GM19463 (cell line): Measurements from ENCODE around the gene HTR4.
"Not testable (repeated sequence)": the region's sequence is repeated elsewhere in the genome, so short reads cannot be mapped to it uniquely, and the experiment has no call there.

Experiments used
- ATAC-seq: cut with Tn5 transposase; IDR thresholded peaks from one replicate; pipeline ENCODE4 v1.9.1; 2021; ENCODE audit warnings: mild to moderate bottlenecking, moderate library complexity; ENCODE audit not compliant: unreplicated experiment

The HTR4 gene

DNA sequence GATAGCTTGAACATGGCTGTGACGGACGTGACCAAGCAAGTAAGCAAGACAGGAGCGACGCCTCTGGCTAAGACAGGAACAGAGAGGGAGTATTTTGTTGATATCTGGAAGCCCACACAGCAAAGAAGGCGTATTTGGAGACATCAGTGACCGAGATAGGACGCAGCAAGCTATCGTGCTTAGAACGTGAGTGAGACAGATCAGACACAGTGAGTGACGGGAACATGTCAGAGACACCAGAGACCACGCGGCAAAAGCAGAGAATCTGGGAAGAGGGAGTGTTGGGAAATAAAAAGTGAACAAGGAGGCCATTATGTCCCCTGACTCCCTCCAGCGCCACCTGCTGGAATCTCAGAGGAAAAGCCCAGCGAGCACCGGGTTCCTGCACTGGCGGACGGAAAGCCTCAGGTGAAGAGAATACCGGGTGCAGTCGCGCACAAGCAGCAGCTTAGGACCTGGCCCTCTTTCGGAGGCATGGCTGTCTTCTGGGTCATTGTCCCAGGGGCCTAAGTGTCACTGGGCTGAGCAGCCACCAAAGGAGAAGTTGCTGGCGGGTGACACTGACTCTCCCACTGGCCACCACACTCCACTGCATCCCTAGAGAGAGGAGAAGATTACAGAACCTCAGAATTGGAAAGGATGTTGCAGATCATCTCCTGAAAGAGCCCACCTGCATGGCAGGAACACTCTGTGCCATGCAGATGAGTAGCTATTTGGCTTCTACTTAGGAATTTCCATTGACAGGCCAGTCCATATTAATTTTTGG, 171.4 kb downstream of the HTR4 start:
- peak; percentile 76 for ATAC-seq

DNA sequence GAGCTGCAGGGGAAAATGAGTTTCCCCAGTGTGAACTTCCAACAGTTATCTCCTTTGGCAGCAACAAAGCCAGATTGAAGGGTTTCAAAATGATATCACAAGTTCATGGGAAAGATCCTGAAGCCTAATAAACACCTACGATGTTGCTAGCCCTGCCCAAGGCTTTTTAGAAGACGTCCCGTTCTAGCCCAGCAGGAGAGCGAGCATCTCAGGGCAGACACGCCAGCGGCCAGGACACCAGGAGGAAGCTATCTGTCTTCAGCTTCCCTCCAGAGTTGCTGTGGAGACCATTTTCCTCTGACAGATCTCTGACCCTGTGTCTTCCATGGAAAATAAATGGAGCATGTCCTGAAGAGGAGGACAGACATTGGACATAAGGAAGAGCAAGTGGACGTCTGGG, 172.1 kb downstream of the HTR4 start:
- no peak for ATAC-seq

DNA sequence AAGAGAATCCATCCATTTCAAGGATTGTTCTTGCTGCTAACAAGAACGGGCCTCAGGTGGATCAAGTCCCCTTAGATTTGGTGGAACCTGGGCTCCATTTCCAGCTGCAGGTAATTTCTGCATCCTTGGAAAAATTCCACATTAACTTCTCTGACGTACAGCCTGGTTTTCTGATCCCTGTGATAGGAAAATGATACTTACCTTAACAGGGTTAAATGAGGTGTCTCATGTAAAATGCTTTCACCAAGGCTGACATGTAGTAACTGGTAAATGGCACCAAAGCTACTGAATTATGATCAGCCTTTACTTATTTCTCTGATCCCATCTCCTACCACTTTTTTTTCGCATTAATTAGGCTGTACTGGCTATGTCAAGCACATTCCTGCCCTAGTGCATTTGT, 176.9 kb downstream of the HTR4 start:
- ATAC-seq: no peak

DNA sequence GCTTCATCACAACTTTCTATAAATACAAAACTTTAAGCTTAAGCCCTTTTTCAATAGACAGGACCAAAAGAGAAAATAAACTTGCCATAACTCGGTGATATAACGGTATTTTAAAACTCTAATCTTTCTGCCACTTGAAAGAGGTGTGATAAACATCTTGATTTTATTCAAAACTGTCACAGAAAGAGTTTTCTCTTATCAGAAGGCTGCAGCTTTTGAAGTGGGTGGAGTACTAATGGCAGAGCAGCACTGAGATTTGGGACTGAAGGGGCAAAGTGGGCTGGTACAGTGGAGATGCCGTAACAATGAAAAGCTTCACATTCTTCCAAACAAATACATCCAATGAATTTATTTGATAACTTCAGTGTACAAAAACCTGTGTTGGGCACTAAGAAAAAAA, 178.0 kb downstream of the HTR4 start:
- no peak for ATAC-seq

DNA sequence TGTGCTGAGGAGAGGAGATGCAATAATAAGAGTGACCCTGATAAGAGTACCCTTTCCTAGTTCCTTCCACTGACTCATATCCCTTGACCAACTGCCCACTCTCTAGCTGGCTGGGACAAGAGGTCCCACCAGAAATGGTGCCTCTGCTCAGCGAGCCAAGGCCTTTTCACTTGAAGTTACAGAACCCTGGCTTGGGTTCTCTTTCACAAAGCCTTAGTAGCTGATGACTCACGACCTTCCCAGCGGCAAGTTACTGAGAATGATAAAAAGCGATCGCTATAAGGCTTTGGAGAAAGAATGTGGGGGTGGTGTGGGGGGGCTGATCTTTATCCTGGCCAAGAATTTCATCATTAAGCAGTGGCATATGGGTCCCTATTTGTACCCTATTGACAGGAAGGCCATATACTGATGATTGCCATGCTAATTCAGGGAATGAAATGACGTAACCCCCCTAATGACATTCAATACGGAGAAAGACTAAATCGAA, 180.3 kb downstream of the HTR4 start:
- ATAC-seq: no peak

DNA sequence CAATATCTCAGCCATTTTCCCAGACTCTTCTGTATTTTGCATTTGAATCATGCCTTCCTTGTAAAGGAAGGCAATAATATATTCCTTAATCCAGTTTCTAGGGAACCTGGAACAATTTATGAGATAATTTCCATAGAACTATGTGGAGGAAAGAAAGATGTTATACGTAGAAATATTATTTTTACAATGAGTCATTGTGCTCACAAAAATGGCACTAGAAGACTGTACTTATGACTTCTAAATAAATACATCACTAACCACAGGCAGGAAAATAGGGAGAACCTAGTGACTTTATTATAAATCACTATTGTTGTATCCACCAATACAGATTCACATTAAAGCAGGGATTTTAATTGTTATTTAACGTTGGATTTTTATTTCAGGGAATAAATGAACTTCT, 182.9 kb downstream of the HTR4 start:
- no peak for ATAC-seq

DNA sequence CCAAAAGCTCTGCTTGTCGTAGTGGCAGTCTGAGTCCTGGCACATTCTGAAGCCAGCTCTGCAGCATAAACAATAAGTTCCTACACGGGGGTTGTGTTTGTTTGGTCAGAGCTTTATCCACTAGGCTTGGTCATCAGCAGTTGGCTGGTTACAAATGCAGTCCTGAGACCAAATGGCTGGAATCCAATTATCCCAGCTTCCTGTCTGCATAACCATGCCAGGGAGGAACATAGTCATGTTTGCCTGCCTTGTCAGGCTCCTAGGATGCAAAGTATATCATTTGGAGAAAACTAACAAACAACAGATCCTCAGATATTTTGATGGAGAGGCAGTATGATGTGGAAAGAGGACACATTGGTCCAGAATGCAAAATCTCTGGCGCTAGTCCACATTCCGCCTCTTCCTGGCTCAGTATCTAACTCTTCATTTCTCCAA, 184.8 kb downstream of the HTR4 start:
- no peak for ATAC-seq

DNA sequence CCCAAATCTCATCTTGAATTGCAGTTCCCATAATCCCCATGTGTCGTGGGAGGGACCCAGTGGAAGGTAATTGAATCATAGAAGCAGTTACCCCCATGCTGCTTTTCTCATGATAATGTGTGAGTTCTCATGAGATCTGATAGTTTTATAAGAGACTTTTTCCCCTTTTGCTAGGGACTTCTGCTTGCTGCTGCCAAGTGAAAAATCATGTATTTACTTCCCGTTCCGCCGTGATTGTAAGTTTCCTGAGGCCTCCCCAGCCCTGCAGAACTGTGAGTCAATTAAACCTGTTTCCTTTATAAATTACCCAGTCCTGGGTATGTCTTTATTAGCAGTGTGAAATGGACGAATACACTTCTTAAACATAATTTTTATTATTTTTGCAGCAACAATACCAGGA, 185.6 kb downstream of the HTR4 start:
- not testable (repeated sequence) for ATAC-seq

DNA sequence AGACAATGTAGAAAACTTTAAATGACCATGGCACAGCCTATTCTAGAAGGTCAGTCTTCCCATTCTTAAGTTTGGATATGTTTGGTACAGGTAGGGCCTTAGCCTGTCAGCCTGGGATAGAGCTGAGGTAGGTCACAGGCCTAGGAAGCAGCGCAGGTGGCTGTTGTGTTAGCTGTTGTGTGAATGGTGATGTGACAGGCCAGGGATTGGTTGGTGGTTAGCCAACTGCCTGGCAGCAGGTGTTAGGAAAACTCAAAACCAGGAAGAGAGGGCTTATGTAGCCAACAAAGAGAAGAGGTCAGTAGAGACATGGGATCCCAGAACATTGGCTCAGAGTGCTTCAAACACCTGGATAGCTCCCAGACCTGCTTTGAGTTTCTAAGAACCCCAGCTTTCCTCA, 186.4 kb downstream of the HTR4 start:
- ATAC-seq: no peak

DNA sequence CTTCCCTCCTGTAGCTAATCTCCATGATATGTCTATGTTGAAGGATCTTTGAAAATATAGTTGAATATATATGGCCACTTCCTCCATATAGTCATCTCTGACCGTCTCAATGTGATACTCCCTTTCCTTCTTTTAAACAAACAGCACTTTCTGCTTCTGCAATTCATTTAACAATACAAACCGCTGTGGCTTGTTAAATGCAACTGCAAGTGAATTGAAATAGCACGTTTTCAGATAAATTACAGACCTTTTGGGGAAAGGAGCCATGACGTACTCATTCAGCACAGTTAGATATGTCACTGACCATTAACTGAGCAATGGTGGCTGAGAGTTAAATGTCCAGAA, 188.1 kb downstream of the HTR4 start:
- ATAC-seq: no peak

DNA sequence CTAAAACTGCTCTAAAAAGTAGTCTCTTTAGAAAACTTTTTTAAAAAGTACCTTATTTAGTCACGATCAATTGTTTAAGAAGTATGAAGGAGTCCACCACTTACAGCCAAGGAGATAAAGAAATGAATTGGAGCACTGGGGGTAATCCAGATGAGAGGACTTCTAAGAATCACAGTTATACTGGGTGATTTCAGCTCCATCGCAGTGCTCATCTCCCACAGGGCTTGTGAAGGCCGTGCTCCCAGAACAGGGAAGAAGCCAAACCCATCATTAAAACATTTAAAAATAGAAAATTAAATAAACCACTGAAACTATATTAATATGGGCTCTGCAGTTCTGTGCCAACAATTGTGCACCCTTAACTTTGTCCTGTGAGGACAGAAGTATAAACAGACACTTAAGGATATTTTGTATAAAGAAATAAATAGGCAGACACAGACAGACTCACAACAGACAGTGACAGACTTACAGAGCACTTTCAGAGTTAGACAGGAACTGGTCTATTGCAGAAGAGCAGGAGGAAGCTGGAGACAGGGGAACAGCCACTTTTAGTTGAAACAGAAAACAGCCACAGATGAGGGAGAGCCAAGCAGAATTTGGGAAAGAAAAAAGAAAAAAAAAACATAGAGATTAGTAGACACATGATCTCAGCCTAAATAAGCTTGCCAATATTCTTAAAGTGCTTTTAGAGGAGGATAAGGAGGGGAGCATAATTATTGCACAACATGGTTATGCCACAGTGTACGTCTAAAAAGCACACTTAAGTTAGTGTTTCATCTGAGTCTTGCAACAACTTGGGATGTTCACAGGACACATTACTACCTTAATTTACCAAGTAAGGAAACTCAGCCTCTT, 188.7 kb downstream of the HTR4 start:
- no peak for ATAC-seq

DNA sequence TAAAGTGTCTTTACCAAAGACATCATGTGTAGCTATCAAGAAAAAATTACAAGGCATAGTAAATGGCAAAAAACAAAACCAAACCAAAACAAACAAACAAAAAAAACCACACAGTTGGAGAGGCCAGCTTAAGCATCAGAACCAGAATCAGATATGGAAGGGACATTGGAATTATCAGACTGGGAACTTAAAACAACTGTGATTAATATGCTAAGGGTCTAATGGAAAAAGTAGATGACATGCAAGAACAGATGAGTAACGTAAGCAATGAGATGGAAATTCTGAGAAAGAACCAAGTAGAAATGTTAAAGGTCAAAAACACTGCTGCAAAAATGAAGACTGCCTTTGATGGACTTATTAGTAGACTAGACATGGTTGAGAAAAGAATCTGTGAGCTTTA, 194.7 kb downstream of the HTR4 start:
- ATAC-seq: no peak

DNA sequence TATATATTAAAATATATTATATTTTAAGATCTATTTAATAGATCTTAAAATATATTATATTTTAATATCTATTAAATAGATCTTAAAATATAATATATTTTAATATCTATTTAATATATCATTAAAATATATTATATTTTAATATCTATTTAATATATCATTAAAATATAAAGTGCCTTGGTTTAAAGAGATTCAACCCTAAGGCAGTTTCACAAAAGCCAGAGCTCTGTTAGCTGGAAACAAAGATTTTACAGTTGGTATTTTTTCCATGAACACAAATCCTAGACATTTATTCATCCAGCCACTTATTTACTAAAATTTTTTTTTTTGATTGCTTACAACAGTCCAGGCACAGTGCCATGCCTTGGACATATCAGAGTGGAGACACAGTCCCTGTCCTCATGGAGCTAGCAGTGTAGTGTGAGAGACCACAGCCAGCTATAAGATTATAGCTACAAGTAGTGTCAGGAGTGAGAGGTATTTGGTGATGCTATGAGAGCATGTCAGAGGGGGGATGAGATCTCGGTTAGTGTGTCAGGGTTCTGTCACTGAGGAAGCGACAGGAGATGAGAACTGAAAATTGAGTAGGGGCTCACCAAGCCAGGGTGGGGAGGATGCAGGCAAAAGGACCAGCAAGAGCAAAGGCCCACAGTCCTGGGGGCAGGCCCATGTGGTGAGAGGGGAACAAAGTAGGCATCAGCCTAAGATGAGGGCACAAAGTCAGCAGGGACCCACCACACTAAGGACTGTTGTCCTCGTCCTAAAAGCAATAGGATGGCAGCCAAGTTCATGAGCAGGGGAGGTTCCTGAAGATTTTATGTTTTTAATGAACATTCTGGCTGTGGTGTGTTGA, 196.1 kb downstream of the HTR4 start:
- no peak for ATAC-seq

DNA sequence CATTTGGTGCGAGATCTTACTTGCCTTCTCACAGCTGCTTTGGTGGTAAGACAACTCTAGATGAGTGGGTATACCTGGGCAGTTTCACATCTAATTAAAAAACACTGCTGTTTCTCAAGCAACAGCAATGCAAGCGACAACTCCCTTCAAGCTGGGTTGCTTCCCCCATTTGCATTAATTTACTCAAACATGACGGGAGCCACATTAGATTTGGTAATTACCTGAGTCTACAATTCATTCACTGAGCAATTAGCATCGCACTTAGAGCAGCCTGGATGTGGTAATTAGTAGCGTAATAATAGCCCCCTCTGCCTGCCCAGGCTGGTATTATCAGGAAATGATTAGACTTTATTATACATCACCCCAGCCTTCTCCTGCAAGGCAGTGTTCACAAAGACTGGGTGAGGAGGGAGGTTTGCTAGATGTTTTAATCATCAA, 197.1 kb downstream of the HTR4 start:
- ATAC-seq: no peak

DNA sequence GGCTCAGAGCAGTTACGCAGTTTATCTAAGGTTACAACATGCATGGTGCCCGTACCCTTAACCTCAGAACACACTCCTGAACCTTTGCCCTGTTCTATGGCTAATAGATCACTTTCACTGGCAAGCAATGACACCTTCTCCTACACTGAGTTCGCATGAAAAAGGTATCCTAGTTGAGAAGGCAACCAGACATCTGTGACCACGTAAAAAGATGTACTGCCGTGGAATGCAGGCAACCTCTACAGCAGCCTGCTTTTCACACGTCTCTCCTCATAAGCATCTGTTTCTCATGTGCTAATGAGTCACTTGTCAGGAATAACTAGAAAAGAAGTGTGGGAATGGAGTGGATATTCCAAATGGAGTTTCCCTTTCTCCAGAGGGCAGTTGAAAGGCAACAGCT, 199.1 kb downstream of the HTR4 start:
- ATAC-seq: no peak

DNA sequence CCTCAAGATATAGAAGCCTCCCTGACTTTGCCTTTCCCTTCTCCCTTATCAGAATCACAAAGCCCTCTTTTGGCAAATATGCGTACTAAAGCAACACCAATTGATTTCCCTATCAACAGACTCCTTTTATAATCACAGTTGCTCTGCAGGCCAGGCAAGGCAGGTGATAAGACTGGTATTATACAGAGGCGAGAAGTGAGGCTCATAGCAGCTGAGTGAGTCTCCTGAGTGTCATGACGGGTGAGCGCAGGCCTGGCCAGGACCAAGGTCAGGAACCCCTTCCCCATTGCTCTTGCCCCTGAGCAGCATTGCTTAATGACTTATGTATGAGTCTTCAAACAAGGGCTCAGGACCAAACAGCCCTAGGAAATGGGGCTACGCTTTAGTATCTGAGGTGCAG, 199.8 kb downstream of the HTR4 start:
- no peak for ATAC-seq

DNA sequence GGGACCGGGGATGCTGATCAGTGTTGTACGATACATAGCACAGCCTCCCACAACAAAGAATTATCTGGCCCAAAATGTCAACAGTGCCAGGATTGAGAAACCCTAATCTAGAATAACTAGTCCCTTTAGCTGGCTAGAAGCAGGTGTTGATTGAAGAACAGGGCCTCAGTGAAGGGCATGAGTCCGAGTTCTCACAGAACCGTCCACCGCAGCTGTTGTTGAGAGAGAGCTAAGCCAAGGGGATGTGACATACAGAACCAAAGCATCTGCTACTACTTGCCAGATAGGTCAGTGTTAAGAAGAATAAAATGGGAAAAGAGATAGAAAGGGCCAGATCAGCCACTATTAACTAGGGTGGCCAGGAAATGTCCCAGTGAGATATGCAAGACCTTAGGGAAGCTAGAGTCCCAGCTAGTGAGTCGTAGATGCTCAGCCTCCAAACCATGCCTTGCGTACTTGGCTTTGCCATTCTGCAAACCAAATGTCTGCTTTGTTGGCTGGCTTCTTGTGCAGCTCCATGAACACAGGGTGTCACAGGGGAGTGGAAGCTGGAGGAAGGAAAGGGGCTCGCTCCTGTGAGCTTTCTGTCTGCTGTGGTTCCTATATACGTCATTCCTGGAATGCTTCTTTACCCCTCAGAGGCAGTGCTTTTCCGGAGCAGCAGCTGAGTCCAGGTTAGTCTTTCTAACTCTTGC, 201.7 kb downstream of the HTR4 start:
- no peak for ATAC-seq

DNA sequence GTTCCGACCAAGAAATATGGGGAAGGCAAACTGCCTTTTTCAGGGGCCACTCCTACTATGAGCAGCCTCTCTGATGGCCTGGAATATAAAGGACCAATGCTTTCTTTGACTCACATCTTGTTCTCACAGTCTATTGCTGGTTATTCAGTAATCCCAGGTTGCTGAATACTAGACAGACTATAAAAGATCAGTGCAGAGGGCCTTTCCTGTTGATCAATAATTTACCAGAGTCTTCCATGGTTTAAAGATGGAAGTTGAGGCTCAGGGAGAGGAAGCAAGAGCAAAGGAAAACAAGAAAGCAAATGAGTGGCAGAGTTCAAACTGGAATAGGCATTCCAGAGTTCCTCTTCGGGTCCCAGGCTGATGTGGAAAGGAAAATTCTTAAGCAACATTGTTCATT, 207.7 kb downstream of the HTR4 start:
- no peak for ATAC-seq

DNA sequence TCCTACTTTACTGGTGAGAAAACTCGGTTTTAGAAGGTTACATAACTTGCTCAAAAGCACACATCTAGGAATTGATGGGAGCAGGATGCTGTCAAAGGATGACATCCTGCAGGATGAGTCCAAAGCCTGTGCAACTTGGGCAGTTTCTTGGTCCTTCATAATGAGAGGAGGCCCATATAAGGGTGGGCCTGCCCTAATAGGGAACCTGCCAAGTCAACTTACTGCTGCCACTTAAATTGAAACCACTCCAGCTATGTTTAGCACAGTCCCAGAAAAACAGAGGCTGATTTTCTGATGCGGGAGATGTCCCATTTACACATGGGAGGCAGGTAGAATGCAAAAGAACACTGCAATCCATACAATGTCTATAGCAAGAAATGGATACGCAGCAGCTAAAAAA, 208.7 kb downstream of the HTR4 start:
- no peak for ATAC-seq

DNA sequence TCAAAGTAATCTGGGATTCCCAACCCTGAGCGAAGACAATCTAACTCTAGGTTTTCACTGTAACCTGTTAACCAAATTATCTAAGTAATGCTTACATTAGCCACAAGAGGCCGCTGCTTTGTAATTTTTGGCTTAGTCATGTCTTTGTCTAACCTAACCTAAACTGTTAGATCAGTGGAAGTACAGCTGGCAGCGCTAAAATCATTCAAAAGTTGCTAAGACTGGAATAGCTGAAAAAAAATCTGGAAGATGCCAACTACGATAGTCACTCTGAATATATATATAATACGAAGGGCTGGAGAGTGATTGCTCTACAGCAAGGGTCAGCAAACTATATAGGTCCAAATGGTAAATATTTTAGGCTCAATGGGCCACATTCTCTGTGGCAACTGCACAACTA, 210.3 kb downstream of the HTR4 start:
- peak; percentile 87 for ATAC-seq

DNA sequence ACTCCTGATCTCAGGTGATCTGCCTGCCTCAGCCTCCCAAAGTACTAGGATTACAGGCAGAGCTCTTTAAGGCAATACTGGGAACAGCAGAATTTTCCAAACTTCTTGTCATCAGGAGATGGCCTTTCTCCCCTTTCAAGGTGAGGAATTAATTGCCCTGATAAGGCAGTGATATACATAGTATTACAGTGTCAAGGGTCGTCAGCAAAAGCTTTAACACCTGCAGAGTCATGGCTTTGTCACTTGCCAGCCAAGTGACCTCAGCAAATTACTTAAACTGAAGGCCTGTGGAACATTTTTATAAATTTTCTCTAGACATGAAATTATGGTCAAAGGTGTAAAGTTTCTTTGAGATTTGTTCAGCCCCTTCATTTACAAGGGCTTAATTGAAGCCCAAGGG, 211.1 kb downstream of the HTR4 start:
- ATAC-seq: no peak
